A673 (cell line): Measurements from ENCODE around the gene NUMB.

Experiments
- EZH2 ChIP-seq: fragments of 200-600 bp; sonication (generic); IDR thresholded peaks from 2 replicates; pipeline ENCODE4 v1.6.1; 2017; ENCODE audit warnings: borderline replicate concordance, low read depth, mild to moderate bottlenecking, mixed read lengths, antibody characterized with exemption, low read length; ENCODE audit not compliant: poor library complexity, severe bottlenecking
- TF ChIP-seq, protein P1 (sequence below): fragments of 300-800, 200-600 bp; sonication (generic); conservative IDR thresholded peaks from 2 replicates; pipeline ENCODE4 v1.5.1; 2017; ENCODE audit warnings: low read depth, mild to moderate bottlenecking, antibody characterized with exemption, low read length, moderate library complexity, mixed read lengths

DNA sequence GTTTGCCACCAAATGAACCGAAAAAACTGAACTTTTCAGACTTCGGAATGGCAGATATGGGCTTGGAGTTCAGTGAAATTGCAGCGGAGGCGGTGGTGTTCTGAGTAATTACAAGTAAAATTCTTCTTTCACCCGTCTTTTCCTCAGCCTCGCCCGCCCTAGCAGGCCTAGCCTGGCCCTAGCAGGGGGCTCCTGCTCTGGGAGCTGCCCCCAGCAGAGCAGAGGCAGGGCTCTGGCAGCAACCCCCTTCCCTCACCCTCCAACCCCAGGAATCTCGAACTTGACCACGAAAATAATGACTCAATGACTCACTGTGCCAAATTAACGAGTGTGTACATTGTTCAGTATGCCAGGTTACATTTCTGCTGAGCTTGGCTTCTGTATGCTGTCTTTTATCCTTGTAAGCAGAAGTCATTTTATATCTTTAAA is 219.9 kb downstream of the NUMB start:
- TF ChIP-seq, protein P1, sequence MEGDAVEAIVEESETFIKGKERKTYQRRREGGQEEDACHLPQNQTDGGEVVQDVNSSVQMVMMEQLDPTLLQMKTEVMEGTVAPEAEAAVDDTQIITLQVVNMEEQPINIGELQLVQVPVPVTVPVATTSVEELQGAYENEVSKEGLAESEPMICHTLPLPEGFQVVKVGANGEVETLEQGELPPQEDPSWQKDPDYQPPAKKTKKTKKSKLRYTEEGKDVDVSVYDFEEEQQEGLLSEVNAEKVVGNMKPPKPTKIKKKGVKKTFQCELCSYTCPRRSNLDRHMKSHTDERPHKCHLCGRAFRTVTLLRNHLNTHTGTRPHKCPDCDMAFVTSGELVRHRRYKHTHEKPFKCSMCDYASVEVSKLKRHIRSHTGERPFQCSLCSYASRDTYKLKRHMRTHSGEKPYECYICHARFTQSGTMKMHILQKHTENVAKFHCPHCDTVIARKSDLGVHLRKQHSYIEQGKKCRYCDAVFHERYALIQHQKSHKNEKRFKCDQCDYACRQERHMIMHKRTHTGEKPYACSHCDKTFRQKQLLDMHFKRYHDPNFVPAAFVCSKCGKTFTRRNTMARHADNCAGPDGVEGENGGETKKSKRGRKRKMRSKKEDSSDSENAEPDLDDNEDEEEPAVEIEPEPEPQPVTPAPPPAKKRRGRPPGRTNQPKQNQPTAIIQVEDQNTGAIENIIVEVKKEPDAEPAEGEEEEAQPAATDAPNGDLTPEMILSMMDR = no peak
- TF ChIP-seq EZH2 = no peak
